Dermis microvascular lymphatic vessel endothelial cell (primary cell): ENCODE results near the gene MRTFA. TPM values are rescaled to one million over a fixed set of nuclear protein-coding genes. Genes with fewer than 3 reads are reported as not detected.
"Not testable (repeated sequence)": the region's sequence is repeated elsewhere in the genome, so short reads cannot be mapped to it uniquely, and the experiment has no call there.

Source experiments
- DNase-seq, 2 donors: peaks; one replicate each; pipeline versions ENCODE4 v3.0.0 to v3.0.0-alpha.2; 2010; ENCODE audit warnings: low read depth in 2 of 2
- total RNA-seq: library from RNA; depleted of rRNA; stranded (reverse); fragments of >200 nt; gene quantifications from 2 replicates; pipeline ENCODE4 v1.2.1, GENCODE V29; 2014

Gene MRTFA
- total RNA-seq, 1 donor from 2014 or later: 12.8 TPM

DNA sequence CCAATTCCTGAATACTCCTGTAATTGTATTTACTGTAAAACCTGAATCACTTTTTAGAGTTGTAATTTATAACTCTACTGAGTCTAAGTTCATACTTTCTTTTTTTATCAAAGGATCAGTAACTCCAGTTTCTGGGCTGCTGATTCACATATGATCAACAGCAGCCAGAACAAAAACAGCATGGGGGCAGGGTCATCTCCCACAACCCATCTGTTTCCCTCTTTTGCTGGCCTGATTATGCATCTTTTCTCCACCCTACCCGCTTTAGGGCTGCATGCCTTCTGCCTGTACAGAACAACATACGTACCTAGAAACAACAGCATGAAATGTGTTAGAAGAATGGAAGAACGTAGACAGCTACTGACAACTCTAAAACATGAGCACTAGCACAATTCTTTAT, 76.0 kb downstream of the MRTFA start:
- DNase-seq: peak; percentile 73 to 94

DNA sequence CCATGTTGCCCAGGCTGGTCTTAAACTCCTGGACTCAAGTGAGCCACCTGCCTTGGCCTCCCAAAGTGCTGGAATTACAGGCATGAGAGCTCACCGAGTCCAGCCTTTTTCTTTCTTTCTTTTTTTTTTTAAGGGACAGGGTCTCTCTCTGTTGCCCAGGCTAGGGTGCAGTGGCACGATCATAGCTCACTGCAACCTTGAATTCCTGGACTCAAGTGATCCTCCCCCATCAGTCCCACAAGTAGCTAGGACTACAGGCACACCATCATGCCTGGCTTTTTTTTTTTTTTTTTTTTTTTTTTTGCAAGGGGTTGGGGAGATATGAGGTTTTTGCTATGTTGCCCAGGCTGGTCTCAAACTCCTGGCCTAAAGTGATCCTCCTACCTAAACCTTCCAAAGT, 78.5 kb downstream of the MRTFA start:
- no peak for DNase-seq

DNA sequence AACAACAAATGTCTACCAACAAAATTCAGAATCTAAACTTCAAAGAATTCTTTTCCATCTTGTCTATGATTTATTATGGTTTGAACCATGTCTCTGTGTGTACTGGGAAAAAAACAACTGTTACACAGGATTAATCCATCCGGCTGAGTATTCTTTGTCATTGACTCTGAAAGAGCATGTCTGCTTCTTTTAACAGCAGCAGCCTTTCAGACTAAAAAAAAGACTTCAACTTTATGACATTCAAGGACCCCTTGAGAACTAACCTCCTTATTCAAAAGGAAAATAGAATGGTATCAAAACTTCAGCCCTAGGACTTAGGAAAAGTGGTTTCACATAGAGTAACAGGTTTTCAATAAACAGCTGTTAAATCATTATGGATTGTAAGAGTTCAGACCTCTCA, 79.9 kb downstream of the MRTFA start:
- DNase-seq: no peak

DNA sequence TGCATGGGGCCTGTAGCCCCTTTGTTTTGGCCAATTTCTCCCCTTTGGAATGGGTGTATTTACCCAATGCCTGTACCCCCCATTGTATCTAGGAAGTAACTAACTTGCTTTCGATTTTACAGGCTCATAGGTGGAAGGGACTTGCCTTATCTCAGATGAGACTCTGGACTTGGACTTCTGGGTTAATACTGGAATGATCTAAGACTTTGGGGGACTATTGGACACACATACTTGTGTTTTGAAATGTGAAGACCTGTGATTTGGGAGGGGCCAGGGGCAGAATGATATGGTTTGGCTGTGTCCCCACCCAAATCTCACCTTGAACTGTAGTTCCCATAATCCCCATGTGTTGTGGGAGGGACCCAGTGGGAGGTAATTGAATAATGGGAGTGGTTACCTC, 82.5 kb downstream of the MRTFA start:
- DNase-seq: not testable (repeated sequence)

DNA sequence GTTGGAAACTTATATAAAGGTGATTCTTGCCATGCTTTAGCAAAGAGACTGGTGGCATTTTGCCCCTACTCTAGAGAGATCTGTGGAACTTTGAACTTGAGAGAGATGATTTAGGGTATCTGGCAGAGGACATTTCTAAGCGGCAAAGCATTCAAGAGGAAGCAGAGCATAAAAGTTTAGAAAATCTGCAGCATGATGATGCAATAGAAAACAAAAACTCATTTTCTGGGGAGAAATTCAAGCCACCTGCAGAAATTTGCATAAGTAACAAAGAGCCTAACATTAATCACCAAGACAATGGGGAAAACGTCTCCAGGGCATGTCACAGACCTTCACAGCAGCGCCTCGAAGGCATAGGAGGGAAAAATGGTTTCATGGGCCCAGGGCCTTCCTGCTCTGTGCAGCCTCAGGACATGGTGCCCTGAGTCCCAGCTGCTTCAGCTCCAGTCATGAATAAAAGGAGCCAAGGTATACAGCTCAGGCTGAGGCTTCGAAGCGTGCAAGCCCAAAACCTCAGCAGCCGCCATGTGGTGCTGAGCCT, 83.4 kb downstream of the MRTFA start:
- DNase-seq: no peak

DNA sequence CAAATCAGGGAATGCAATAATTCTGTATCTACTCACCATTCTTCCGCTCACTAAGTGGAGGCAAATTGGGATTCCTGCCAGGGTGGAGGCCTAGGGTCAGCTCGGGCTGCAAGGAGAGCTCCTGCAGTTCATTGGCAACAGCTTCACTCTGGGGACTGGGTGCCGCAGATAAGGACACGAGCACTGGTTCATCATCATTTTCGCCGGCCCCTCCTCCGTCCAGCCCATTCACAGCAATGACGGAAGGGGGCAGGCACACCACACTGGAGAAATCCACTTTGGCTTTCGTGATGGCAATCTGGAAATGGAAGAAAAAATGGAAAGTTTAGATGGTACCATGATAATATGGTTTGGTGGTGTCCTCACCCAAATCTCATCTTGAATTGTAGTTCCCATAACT, 84.4 kb downstream of the MRTFA start:
- DNase-seq: no peak

DNA sequence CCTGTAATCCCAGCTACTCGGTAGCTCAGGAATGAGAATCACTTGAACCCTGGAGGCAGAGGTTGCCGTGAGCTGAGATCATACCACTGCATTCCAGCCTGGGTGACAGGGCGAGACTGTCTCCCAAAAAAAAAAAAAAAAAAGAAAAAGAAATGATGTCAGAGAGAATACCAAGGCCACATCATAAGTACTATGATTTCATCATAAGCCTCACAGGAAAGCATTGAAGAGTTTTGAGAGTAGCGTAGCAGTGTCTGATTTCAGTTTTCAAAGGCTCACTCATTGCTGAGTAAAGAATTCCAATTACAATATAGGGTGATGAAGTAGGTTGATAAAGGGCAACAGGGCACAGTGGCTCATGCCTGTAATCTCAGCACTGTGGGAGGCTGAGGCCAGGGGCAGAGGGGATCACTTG, 88.8 kb downstream of the MRTFA start:
- no peak for DNase-seq

DNA sequence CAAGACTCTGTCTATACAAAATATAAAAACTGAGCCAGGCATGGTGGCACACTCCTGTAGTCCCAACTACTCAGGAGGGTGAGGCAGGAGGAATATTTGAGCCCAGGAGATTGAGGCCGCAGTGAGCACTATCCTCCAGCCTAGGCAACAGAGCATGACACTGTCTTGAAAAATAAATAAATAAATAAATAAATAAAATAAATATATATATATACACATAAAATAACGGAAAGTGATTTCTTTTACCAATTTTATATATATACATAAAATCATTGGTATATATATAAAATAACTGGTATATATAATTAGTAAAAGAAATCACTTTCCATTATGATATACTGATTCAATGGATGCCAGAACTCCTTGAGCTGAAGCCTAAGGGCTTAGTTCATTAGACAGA, 91.8 kb downstream of the MRTFA start:
- DNase-seq: no peak

DNA sequence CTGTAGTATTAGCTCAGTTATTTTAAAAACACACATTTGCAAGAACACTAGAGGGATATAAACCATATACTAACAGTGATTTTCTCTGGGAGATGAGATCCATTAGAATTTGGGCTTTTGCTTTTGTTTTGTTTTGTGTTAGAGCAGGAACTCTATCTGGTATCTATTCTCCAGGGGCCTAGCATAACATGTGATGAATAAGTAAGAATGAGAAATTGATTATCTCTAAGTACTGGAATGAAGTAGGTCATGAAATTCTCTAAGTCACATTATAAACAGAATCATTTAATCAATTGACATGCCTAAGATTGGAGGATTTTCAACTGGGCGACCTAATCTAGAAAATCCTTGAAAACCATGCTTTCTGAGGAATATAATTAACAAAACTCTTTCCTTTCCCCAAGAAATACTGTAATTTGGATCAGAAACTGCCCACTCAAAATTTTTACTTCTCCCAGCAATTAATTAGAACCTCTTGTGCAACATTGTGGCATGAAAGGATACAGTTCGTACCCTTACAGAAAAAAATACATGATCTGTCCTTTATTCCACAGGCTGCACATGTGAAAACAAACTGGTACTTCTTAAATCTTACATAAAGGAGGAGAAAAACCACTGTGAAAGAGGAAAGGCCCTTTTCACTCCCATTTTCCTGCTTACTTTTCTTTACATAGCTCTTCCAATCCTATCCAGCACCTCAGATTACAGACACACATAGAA, 93.5 kb downstream of the MRTFA start:
- DNase-seq: no peak

DNA sequence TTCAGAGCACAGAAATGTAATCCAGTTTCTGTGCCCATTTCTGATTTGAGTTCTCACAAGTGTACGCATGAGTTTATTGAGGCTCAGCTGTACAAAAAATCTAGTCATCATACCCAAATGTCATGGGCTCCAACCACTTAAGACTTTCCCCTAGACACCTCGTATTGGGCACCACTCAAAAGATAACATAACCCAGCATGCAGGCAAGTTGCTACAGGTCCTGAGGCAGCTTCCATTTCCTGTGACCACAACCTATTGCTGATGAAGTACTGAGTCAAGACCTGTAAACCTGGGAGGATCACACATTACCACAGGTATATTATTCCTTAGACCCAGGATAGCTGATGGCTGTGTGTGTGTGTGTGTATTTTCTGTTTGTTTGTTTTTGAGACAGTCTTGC, 95.2 kb downstream of the MRTFA start:
- DNase-seq: no peak

DNA sequence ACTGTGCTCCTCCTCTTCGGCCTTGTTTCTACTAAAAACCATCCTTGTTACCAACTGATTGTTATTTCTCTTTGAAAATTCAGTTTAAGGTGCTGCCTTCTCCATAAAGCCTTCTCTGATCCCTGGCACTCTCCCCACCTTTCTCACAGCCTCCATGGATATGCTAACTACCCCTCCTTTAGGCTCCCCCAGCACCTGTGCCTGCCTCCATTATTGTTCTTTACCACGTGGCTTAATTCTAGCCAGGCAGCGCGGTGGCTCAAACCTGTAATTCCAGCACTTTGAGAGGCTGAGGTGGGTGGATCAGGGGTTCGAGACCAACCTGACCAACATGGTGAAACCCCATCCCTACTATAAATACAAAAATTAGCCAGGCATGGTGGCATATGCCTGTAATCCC, 96.3 kb downstream of the MRTFA start:
- DNase-seq: no peak

DNA sequence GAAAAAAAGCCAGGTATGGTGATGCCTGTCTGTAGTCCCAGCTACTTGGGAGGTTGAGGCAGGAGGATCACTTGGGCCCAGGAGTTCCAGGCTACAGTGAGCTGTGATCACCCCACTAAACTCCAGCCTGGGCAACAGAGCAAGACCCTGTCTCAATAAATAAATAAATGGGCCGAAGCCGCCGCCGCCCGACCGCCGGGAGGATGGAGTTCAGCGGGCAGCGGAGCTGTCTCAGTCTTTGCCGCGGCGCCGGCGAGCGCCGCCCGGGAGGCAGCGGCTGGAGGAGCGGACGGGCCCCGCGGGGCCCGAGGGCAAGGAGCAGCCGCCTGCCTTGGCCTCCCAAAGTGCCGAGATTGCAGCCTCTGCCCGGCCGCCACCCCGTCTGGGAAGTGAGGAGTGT, 100.4 kb downstream of the MRTFA start:
- DNase-seq: not testable (repeated sequence)

DNA sequence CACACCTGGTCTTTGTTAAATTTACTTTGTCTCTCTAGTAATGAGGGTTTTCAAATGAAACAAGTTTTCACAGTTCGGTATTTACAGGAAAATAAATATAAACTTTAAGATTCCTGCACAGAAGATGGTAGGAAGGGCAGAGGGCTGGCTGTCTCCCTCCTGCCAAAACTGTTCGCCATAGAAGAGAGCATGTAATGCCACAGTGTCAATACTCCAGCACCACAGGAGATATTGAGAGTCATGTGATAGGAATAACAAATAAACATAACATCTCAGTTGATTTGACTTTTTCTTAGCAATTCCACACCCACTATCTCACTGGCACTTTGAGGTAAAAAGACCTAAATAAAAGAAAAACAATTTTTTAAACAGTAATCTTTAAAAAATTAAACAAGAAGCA, 100.9 kb downstream of the MRTFA start:
- DNase-seq: no peak

DNA sequence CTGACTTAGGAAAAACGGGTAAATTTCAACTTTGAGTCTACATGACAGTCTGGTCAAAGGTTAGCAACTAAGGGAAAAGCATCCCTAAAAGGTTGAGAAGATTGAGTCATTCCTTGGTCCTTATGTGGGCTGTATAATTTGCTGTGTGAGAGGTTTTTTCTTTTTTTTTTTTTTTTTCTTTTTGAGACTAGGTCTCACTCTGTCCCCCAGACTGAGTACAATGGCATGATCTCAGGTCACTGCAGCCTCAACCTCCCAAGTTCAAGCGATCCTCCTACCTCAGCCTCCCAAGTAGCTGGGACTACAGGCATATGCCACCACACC, 101.4 kb downstream of the MRTFA start:
- no peak for DNase-seq

DNA sequence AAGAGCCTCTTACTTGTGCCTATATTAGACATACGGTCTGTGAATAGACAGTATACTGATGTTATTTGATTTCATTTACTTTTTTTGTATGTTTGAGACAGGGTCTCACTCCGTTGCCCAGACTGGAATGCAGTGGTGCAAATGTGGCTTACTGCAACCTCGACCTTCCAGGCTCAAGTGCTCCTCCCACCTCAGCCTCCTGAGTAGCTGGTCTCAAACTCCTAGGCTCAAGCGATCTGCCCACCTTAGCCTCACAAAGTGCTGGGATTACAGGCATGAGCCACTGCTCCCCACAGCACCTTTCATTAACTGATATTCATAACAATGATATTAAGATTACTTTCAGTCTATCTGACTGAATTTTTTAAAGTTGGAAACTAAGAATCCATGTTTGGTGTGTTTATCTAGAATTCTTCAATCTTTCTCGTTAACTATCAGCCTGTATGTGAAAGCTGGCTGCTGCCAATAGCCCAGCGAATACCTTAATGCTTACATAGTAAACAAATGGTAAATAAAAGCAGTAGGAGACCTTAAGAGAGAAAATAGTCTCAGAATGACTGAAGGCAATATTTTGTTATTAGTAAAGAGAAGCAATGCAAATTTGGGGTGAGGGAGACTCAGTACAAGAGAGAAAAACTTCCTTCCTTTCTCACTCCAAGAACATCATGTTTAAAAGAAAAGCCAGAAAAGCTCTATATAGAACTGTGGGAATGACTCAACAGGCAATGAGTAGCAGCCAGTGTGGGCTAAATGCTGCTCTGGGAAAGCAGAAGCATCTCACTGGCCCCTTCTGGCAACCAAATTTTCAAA, 101.9 kb downstream of the MRTFA start:
- peak in 1 of 2 donors; percentile 29 for DNase-seq

DNA sequence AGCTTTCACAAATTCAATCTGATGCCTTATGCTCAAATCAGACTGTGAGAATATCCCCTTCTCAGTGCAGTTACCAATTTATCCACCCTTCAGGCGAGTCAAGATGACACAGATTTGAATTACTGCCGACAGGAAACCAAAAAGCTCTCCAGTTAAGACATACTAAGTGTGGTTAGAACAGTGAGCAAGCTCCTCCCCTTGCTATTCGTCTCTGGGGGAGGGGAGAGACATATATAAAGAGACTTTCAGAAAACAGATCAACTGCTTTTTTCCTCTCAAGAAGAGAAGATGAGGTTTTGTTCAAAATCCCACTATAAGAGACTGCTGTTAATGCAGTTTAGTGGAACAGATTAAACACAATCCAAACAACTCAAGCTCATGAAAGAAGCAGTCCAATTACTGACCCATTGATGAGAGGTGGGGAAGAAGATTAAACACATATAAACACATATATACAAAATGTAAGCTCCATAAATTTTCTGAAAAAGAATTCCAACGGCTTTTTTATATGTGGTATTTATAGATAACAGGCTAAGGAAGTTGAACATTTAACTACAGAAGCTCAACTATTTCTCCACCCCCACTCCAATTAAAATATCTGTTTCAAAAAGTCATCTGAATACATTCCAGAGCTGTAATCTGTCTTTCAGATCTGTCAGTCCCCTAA, 102.7 kb downstream of the MRTFA start:
- DNase-seq: peak in 1 of 2 donors; percentile 49

DNA sequence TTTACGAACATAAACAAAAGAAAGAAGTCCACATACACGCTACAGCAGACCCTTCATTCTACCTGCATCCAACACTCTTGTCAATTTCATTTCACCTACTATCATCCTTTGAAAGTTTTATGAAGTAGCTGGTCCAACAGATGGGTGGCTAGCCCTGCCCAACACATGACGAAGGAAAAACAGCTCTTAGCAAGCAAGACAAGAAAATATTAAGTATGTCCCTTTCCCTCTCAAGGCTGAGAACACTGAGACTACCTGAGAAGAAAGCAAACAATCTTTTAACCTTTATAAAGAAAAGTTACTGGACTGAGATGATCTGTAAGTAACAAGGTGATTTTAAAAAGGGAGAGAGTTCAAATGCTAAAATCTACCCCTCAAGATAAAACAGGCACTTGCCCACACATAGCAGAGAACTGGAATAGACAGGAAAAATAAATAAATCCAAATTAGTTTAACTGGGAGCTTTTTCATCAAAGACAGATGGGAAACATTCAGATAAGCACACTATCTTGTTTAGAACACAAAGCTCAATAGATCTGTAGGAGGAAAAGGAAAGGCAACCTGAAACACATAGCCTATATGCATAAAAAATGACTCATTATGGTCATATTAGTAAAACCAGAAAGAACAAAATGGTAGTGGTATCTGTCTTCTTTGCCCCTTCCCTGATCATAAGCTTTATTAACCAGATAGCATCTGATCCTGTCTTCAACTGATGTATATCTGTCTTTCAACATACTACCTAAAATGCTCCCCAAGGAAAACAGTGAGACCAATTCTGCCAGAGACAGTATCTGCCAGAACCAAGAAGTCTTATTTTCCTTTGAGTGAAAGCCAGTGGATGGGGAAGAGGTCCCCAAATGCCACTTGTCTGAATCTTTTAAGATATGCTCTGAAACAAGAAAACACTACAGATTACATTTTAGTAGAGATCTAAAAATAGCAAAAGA, 104.3 kb downstream of the MRTFA start:
- DNase-seq: no peak

DNA sequence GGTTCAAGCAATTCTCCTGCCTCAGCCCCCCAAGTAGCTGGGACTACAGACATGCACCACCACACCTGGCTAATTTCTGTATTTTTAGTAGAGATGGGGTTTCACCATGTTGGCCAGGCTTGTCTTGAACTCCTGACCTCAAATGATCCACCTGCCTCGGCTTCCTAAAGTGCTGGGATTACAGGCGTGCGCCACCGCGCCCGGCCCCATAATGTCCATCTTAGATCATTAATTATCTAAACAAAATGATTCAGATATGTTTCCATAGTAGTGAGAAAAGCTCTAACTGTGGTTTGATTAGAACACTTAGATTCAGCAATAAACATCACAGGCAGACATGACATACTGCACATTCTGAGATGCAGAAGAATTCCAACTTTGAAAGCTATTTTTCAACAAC, 106.1 kb downstream of the MRTFA start:
- not testable (repeated sequence) for DNase-seq

DNA sequence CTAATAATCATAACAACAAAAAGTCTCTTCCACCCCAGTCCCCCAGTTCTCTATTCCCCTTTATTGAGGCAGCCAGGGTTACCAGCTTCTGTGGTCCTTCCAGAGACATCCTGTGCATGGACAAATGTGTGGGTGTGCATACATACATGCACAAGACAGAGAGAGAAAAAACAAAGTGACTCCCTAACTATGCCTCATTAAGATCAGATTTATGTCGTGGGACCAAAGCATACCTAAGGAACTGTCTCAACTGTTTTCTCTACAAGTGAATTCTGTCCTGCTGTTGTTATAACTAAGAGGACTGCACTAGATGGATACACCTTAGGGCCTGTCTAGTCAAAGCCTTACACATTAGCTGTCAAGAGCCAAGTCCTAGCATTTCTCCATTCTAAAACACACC, 106.7 kb downstream of the MRTFA start:
- no peak for DNase-seq

DNA sequence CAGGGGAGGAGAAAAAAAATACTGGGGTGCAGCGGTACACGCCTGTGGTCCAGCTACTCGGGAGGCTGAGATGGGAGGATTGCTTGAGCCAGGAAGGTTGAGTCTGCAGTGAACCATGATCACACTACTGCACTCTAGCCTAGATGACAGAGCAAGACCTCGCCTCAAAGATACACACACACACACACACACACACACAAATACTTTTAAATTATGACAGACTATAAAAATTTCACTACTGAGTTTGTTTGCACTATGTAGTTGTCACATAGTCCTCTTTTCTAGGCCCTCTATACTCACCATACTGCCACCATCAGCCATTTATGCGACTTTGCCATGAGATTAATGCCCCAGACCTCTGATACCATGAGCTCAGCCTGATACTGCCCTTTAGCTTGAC, 109.6 kb downstream of the MRTFA start:
- DNase-seq: no peak

DNA sequence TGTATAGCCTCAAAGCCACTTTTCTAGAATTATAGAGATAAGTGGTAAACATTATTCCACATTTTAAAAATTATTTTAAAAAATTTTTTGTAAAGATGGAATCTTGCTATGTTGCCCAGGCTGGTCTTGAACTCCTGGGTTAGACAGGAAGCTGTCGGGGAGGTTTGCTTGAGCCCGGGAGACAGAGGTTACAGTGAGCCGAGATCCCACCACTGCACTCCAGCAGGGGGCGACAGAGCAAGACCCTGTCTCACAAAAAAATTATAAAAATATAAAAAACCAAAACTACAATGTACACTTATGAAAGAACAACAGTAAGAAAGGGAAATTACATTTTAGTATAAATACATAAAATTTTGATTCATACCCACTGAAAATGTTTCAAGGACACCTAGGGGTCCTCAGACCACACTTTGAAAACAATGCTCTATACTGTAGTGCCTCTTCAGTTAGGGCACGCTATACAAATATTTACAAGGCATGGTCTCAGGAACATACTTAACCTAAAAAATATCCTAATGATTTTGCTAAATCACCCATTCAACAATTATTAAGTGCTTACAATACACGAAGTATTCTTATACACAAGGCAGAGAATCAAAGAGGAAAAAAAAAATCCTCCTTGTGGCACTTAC, 111.2 kb downstream of the MRTFA start:
- peak; percentile 22 to 65 for DNase-seq
